NCI-H2029 treated with DMSO at 0.1 percent for 48 hours (cell line): ENCODE data around the gene MCCC1.

Source experiments
- DNase-seq: peaks from one replicate; lab custom pipeline; 2025; lab: John Stamatoyannopoulos, UW

MCCC1 gene

GRCh38 chr3:182980204-182981037 lies 118.9 kb downstream of the MCCC1 start, which contains the start of gene DCUN1D1:
Gene DCUN1D1 (minus strand): TSS chr3:182980538. CDS start chr3:182980489, 49 bp downstream.
- no peak for DNase-seq

DNA sequence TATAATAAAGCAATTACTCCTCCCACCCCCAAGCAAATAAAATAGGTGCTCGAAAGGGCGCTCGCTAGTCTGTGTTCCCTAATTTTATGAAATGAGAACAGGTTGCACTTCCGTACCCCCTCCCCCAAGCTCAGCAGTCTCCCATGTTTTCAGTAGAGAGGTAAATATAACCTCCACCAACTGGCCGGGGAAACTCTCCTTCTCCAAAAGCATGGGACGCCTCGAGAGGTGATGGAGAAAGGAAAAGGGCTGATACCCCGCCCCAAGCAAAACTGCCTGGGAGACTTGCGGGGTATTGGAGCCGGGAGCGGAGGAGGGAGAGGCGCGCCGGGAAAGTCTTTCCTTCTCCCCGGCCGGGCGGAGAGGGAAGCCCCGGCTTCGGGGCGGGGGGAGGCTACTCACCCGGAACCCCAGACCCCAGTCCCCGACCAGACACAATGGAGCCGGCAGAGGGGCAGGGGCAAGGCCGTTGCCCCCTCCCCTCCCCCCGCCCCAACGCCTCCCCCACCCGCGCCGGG lies 119.6 kb downstream of the MCCC1 start:
- DNase-seq = no peak

GRCh38 chr3:182979103-182979673 lies 120.1 kb downstream of the MCCC1 start:
- DNase-seq = no peak

DNA sequence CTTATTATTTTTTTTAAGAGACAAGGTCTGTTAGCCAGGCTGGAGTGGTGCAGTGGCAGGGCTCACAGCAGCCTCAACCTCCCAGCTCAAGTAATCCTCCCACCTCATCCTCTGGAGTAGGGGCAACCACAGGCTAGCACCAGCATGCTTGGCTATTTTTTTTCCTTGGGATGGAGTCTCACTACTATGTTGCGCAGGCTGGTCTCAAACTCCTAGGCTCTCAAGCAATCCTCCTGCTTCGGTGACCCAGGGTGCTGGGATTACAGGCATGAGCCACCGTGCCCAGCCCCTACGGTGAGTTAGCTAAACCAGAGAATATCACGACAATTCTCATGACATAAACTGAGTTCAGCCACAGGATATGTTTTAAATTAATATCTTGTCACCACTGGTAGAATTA lies 120.9 kb downstream of the MCCC1 start:
- no peak for DNase-seq

GRCh38 chr3:182973047-182973446 lies 126.2 kb downstream of the MCCC1 start:
- no peak for DNase-seq

DNA sequence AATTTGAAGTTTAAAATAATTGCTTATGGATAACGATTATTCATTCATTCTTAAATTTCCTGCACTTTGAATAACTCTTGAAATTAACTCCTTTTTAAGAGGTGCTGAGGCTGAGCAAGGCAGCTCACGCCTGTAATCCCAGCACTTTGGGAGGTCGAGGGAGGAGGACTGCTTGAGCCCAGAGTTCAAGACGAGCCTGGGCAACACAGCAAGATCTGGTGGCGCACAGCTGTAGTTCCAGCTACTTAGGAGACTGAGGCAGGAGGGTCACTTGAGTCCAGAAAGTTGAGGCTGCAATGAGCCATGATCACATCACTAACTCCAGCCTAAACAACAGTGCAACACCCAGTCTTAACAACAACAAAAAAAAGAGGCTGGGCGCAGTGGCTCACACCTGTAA lies 126.9 kb downstream of the MCCC1 start:
- no peak for DNase-seq

- DNase-seq = no peak
Observed at GRCh38 chr3:182971637-182972036, 127.7 kb downstream of the MCCC1 start.

DNA sequence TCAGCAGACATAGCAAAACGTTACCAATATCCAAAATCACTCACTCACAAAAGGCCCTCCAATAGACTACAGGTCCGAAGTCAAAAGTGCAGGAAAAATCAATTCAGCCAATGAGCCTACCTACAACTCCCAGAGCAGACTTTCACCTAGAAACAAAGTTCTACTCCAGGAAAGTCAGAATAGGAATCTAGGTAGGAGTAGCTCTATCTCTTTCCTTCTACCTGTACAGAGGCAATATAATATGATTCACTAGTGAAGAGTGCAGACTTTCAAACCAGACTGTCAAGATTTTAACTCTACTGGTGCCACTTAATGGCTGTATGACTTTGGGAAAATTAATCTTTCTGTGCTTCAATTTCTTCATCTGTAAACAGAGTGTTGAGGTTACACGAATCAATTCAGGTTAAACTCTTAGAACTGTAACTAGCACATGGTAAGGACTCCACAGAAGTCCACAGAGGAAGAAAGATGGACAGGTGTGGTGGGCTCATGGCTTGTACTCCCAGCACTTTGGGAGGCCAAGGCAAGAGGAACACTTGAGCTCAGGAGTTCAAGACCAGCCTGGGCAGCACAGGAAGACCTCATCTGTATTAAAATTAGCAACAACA lies 128.4 kb downstream of the MCCC1 start:
- no peak for DNase-seq

DNA sequence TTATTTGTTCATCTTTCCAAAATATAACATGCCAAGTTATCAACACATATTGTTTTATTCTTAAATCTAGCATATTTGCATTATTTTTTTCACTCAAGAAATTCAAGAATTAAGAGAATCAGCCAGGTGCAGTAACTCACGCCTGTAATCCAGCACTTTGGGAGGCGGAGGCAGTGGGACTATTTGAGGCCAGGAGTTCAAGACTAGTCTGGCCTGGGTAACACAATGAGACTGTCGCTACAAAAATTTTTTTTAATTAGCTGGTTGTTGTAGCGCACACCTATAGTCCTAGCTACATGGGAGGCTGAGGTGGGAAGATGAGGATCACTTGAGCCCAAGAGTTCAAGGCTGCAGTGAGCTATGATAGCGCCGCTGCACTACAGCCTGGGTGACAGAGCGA lies 129.4 kb downstream of the MCCC1 start:
- no peak for DNase-seq

GRCh38 chr3:182969277-182969676 lies 130.0 kb downstream of the MCCC1 start:
- no peak for DNase-seq

- DNase-seq = no peak
Observed at GRCh38 chr3:182967218-182968204, 131.8 kb downstream of the MCCC1 start.

- DNase-seq = no peak
Observed at GRCh38 chr3:182965861-182966366, 133.4 kb downstream of the MCCC1 start.
